T-helper 9 cell (primary cell): ENCODE data around the gene MEIS1.

ENCODE experiments used
- DNase-seq: peaks from one replicate; pipeline ENCODE4 v3.0.0-alpha.2; 2020

Gene MEIS1

GRCh38 chr2:66571918-66572317 is 137.0 kb downstream of the MEIS1 start:
- no peak for DNase-seq

DNA sequence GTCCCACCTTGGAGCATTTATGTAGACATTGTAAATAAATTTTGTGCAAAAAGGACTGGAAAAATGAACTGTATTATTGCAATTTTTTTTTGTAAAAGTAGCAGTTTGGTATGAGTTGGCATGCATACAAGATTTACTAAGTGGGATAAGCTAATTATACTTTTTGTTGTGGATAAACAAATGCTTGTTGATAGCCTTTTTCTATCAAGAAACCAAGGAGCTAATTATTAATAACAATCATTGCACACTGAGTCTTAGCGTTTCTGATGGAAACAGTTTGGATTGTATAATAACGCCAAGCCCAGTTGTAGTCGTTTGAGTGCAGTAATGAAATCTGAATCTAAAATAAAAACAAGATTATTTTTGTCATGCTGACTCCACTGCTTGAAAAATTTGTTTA is 137.5 kb downstream of the MEIS1 start:
- DNase-seq: no peak

DNA sequence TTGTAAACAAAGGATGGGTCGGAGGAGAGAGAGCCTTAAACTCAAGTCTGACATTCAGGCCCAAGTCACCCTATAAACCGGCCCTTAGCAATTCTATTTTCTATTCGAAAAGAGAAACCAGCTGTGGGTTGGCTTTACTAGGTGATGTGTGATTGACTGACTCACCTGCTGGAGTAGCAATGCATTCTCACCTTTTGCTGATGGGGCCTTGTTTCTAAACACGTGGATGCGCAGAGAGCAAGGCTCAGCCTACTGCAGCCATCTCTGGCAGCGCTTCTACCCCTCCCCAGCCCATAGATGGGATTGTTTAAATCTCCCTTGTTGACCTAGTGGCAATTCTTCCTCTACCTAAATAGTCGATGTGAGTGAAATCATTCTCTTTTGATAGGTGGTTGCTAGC is 138.5 kb downstream of the MEIS1 start:
- DNase-seq: no peak

- DNase-seq: no peak
Measured at GRCh38 chr2:66573821-66574233, 138.9 kb downstream of the MEIS1 start.

DNA sequence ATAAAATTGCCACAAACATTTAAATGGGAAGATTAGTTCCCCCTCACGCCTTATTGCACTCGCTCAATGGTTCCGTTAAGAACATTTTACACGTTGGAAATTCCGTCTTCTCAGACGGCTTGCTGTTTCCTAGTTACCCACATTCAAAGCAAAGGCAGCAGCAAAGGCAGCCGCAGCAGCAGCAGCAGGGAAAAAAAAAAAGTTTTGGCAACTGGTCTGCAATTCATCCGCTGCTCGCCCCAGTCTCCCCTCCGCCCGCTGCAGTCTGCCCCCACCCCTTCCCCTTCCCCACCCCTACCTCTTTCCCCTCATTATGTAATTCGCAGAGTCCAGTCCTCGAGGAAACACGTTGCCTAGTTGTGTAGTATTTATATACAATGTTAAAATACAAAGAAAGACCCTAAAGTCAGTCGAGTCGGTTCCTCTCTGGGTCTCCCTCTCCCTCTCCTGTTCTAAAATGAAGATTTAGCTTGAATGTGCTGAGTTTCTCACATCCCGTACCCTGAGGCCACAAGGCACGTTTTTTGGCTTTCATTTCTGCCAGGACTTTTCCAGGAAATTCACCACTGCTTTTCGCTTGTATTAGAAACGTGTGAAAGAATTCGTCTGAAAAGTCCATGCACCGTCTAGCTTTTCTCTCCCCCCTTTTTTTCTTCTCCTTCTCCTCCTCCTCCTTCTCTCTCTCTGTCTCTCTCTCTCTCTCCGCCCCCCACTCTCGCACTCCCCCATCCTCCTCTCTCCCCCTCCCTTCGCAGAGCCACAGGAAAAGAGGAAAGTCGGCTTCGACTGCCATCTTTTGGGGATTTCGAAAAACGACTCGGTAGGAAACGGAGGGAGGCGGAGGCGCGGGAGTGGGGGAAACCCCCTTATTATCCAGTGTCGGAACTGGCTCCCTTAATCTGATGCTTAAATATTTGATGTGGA is 140.0 kb downstream of the MEIS1 start:
- no peak for DNase-seq

GRCh38 chr2:66575625-66576310 is 140.8 kb downstream of the MEIS1 start:
- no peak for DNase-seq

GRCh38 chr2:66576311-66576560 is 141.3 kb downstream of the MEIS1 start:
- no peak for DNase-seq

GRCh38 chr2:66576561-66577320 is 141.8 kb downstream of the MEIS1 start:
- no peak for DNase-seq

GRCh38 chr2:66577321-66578053 is 142.6 kb downstream of the MEIS1 start:
- DNase-seq: no peak

DNA sequence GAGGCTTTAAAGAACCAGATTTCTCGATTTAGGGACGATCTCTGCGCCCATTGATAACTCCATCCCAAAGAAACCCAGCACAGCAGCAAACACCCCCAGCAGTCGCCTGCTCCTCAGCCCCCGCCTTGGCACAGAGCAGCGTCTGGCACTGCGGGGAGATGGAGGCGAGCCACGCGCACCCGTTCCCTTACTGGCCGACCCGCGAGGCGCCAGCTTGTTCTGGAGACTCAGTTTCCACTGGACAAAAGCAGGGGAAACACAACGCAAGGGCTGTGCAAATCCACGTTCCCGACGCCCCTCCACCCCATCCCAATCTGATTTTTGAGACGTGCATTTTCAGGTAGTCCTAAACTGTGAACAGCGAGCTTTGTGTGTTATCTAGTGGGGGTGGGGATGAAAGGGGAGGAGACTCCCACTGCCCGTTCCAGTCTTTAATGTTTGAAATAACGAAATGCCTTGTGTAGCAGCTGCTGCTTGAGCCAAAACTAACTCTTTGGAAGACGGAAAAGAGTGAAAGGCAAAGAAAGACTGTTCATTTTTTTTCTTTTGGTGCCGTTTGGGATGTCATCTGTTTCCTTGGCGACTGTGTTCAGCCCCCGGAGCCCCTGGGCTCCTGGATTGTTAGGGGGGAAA is 143.2 kb downstream of the MEIS1 start:
- DNase-seq: no peak

DNA sequence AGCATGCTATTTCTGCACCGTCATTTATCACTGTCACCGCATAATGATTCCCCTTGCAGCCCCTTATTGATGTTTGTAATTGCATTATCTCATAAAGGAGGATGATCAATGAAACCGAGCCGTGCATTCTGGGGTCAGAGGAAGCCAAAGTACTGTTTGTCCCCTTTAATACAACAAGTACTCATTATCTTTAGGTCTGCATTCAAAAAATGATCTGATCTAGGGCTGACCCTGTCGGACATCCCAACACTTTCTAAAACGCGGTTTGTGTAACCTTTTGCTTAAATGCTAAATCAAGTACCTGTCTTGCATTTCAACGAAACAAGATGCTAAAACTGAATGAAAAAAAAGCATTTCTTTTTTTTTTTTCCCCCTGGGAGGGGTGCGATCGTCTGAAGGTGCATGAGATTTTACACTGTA is 143.8 kb downstream of the MEIS1 start:
- no peak for DNase-seq

DNA sequence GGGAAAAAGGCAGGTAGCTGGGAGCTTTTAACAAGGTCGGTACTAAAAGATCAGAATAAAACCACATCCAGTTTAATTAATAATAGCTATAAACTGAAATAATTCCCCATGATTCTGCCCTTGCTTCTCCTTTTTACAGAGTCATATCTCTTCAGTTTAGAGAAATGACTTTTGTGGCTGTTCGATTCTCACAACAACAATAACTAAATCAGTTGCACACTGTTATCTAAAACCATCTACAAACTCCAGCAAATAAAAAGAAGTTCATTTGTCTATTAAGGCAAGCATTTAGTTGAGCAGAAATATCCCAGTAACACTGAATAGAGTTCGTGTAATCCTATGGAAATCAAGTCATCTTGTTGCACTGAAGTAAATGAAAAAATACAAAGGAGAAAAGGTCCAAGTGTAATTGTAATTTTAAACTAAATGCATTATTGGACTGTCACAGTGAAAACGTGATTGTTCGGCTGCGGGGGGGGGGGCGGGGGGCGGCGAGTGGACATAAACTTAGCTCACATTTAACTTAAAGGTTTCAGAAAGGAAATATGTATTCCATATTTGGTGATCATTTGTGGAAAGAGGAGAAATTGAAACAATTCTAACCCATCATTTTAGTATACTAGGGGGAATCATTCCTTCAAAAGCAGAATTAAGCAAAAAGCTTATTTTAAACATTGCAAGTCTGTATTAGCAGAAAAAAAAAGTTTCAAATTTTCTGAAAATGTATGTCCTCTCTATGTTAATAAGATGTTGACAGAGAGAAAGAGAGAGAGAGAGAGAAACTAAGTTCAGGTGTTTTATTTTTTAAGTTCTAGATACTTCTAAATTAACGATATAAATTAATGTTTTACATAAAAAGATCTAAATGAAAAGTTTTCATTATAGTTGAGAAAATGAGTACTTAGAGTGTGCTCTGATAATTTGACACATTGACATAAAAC is 144.5 kb downstream of the MEIS1 start:
- no peak for DNase-seq

GRCh38 chr2:66580166-66581049 is 145.5 kb downstream of the MEIS1 start:
- DNase-seq: no peak

GRCh38 chr2:66581339-66582103 is 146.6 kb downstream of the MEIS1 start:
- DNase-seq: no peak

GRCh38 chr2:66582104-66582986 is 147.4 kb downstream of the MEIS1 start:
- DNase-seq: no peak

GRCh38 chr2:66582987-66583880 is 148.3 kb downstream of the MEIS1 start:
- no peak for DNase-seq

DNA sequence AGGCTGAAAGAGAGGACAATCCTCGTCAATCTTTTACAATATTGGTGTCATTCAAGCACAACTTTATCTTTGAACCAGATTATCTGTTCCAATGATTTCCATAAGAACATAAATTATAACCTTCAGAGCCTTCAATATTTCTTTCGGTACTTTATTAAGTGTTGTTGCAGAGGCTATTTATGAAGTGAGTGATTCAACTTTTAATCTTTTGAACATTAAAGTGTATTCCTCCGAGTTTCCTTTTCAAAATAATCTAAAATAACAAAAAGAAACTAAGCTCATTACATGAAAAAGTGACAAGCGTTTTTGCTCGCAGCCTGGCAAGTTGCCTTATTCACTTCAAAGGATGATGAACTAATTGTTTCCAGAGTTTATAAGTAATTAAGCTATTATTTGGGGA is 149.0 kb downstream of the MEIS1 start:
- DNase-seq: no peak
